Measurements from ENCODE around the gene ARG2. TPM values are rescaled to one million over a fixed set of nuclear protein-coding genes. Genes with fewer than 3 reads are reported as not detected.

ARG2 gene
- total RNA-seq, 1 donor from 2014 or later = 1.2 TPM

- no peak for DNase-seq
- Histone ChIP-seq H3K27ac (replicated peaks) (no peak overlapping the region), H3K27me3 (ENCODE audit: low read depth) (no peaks in the 10 kb centered on the region), H3K9me3 (replicated peaks) (no peaks in the 10 kb centered on the region), H3K4me3 (no peak overlapping the region), H3K36me3 (peaks cover 11% of the 10 kb centered on the region), H3K4me1 (peaks cover 8% of the 10 kb centered on the region)
- TF ChIP-seq CTCF (IDR thresholded peaks at IDR 0.05; ENCODE audit: borderline replicate concordance) = no peak
- intact Hi-C loops (cut with micrococcal nuclease) = no loop called here
Measured at GRCh38 chr14:67665868-67666267, 46.1 kb downstream of the ARG2 start.

DNA sequence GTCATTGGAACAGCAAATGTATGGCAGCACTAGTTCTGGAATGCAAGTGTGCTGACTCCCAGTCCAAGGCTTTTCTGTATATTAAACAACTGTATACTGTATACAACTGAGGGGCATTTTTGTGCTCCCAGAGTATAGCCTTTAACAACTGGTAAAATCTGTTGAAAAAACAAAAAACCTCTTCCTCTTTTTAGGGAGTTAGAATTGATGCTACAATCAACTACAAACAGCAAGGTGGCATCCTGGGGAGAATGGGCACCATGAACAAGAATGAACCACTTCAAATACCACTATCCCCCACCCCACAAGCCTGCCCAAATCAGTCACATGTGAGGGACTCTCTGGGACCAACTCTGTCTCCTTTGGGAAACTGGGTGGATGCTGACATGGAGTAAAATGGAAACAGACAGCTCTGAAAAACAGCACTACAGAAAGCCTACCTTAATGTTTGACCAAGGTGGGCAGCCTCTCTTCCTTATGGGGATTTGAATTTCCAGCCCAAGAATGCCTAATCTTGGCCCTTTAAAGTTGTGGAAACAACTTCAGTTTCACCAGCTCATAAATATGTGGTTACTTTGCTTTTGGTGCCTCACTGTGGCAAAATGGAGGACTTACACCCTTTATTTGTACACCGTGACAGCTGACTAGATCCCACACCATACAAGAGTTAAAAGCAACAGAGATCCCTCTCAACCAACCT, 47.2 kb downstream of the ARG2 start:
- H3K4me1 ChIP-seq = peaks cover 18% of the 10 kb centered on the region
- peaks cover 4% of the 10 kb centered on the region for H3K36me3 ChIP-seq
- no peaks in the 10 kb centered on the region for H3K27me3 ChIP-seq (ENCODE audit: low read depth)
- DNase-seq = no peak
- peak; percentile 68 for TF ChIP-seq CTCF (IDR thresholded peaks at IDR 0.05; ENCODE audit: borderline replicate concordance)
- intact Hi-C loops (cut with micrococcal nuclease) = no loop called here
- no peak overlapping the region for H3K4me3 ChIP-seq
- H3K27ac ChIP-seq (replicated peaks) = no peak overlapping the region
- H3K9me3 ChIP-seq (replicated peaks) = no peaks in the 10 kb centered on the region

DNA sequence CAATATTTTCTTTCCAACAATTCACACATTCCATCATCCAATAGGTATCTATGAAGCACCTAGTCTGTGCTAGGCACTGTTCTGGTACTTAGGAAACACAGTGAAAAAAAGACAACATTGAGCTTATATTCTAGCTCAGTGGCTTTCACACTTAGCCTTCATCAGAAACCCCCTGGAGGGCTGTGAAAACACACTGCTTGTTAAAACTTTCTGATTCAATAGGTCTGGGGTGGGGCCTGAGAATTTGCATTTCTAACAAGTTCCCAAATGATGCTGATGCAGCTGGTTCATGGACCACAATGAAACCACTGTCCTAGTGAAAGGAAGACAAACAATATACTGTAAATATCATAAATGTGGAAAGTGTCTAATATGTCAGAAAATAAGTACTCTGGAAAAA, 48.8 kb downstream of the ARG2 start:
- Histone ChIP-seq H3K4me1 (peaks cover 35% of the 10 kb centered on the region), H3K36me3 (no peaks in the 10 kb centered on the region), H3K9me3 (replicated peaks) (no peaks in the 10 kb centered on the region), H3K27ac (replicated peaks) (no peak overlapping the region), H3K27me3 (ENCODE audit: low read depth) (no peaks in the 10 kb centered on the region), H3K4me3 (no peak overlapping the region)
- TF ChIP-seq CTCF (IDR thresholded peaks at IDR 0.05; ENCODE audit: borderline replicate concordance) = no peak
- intact Hi-C loops (cut with micrococcal nuclease) = no loop called here
- DNase-seq = no peak

- H3K27ac ChIP-seq (replicated peaks) = peak overlapping the region; percentile 100
- no peak for DNase-seq
- intact Hi-C loops (cut with micrococcal nuclease) = no loop called here
Measured at GRCh38 chr14:67673451-67673850, 53.7 kb downstream of the ARG2 start.

GRCh38 chr14:67674139-67674479, 54.4 kb downstream of the ARG2 start:
- DNase-seq = peak; percentile 75

More at GRCh38 chr14:67673451-67673850, 53.7 kb downstream of the ARG2 start:
- Histone ChIP-seq H3K36me3 (peaks cover 10% of the 10 kb centered on the region), H3K4me1 (peaks cover 48% of the 10 kb centered on the region), H3K27me3 (ENCODE audit: low read depth) (no peaks in the 10 kb centered on the region), H3K9me3 (replicated peaks) (no peaks in the 10 kb centered on the region), H3K4me3 (peak overlapping the region; percentile 92)
- no peak for TF ChIP-seq CTCF (IDR thresholded peaks at IDR 0.05; ENCODE audit: borderline replicate concordance)

More at GRCh38 chr14:67674139-67674479, 54.4 kb downstream of the ARG2 start:
- Histone ChIP-seq H3K36me3 (peaks cover 10% of the 10 kb centered on the region), H3K4me1 (peaks cover 48% of the 10 kb centered on the region), H3K27me3 (ENCODE audit: low read depth) (no peaks in the 10 kb centered on the region), H3K27ac (replicated peaks) (peak overlapping the region; percentile 100), H3K9me3 (replicated peaks) (no peaks in the 10 kb centered on the region), H3K4me3 (peak overlapping the region; percentile 92)
- intact Hi-C loops (cut with micrococcal nuclease) = no loop called here
- TF ChIP-seq CTCF (IDR thresholded peaks at IDR 0.05; ENCODE audit: borderline replicate concordance) = peak; percentile 44

Data from left ventricle myocardium inferior (tissue), 1 donor.